ENCODE measurements around the gene AMBP. TPM values are rescaled to one million over a fixed set of nuclear protein-coding genes. Genes with fewer than 3 reads are reported as not detected.

The AMBP gene
- total and polyA plus RNA-seq, 2 donors (not counting 1 experiment from before 2014, with no cell fraction given): not detected

DNA sequence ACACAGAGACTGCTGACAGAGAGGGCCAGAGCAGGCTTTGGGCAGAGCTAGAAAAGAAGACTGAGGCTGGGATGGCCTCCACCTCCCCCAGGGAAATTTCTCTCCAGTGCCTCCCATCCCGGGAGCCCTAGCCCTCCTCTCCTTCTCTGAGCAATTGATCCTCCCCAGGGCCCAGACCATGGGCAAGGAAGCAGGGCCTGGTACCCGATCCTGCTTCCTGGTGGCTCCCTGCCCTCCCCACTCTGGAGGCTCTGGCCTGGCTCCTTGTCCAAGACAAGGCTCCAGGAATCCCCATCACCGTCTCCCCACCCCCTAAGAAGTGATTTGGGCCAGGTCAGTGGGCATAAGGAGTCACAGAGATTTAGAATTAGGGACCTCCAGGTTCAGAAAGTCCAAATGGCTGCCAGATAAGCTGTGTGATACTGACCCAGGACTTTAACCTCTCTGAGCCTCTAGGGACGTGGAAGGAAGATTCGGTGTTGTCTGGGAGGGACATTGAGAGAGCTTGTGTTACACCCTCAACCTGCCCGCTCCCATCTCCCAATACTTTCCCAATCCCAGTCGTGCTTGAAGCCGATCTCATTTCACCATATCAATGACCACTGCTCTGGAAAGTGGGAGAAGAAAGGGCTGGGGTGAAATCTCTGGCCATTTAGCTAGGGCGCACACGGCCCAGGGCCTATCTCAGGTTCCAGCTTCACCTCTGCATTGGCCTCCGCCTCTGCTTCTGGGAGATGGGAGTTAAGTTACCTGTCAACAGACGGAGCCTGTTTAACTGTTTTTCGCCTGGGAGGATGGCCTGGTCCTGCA lies 46.8 kb upstream of the AMBP start:
- Histone ChIP-seq H3K4me1 (ENCODE audit: control insufficient read depth in 2 of 2, insufficient read depth in 2 of 2, low read length in 2 of 2) (no peaks in the 10 kb centered on the region), H3K27ac (ENCODE audit: low read length in 2 of 2) (no peak overlapping the region), H3K4me2 (replicated peaks; ENCODE audit: low read depth, low read length, poor library complexity, severe bottlenecking) (no peak overlapping the region), H3K4me3 (ENCODE audit: control extremely low read depth in 1 of 5, extremely low read depth in 1 of 5, insufficient read depth in 1 of 5, low read depth in 2 of 5, low read length in 4 of 5) (no peak overlapping the region), H3K79me2 (ENCODE audit: control insufficient read depth, insufficient read depth, low read length) (no peaks in the 10 kb centered on the region), H3K36me3 (replicated peaks in 1 of 2; ENCODE audit: control extremely low read depth in 1 of 2, control insufficient read depth in 1 of 2, extremely low read depth in 1 of 2, insufficient read depth in 2 of 2, low read length in 1 of 2) (no peaks in the 10 kb centered on the region), H3K9ac (ENCODE audit: low read length) (no peak overlapping the region), H3K27me3 (replicated peaks in 1 of 4; ENCODE audit: control extremely low read depth in 1 of 4, control insufficient read depth in 3 of 4, insufficient read depth in 4 of 4, low read length in 3 of 4) (peaks cover 0 to 4% (median 0%) of the 10 kb centered on the region in 4 experiments), H2AFZ (ENCODE audit: insufficient read depth, low read depth, low read length, poor library complexity, severe bottlenecking) (no peak overlapping the region), H3K9me3 (ENCODE audit: control extremely low read depth in 1 of 3, control insufficient read depth in 2 of 3, insufficient read depth in 1 of 3, low read length in 2 of 3) (peaks cover 1 to 13% (median 7%) of the 10 kb centered on the region in 3 donors), H4K20me1 (ENCODE audit: control insufficient read depth, insufficient read depth, low read length, poor library complexity, severe bottlenecking) (no peaks in the 10 kb centered on the region)
- no peak for TF ChIP-seq EZH2 (IDR thresholded peaks at IDR 0.05; ENCODE audit: borderline replicate concordance, insufficient read depth, low read depth, low read length, poor library complexity, severe bottlenecking)
- TF ChIP-seq, protein P1, sequence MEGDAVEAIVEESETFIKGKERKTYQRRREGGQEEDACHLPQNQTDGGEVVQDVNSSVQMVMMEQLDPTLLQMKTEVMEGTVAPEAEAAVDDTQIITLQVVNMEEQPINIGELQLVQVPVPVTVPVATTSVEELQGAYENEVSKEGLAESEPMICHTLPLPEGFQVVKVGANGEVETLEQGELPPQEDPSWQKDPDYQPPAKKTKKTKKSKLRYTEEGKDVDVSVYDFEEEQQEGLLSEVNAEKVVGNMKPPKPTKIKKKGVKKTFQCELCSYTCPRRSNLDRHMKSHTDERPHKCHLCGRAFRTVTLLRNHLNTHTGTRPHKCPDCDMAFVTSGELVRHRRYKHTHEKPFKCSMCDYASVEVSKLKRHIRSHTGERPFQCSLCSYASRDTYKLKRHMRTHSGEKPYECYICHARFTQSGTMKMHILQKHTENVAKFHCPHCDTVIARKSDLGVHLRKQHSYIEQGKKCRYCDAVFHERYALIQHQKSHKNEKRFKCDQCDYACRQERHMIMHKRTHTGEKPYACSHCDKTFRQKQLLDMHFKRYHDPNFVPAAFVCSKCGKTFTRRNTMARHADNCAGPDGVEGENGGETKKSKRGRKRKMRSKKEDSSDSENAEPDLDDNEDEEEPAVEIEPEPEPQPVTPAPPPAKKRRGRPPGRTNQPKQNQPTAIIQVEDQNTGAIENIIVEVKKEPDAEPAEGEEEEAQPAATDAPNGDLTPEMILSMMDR (IDR thresholded peaks at IDR 0.05): no peak
- no peaks in the 10 kb centered on the region for H3K4me1 Mint-ChIP-seq
- H3K27ac Mint-ChIP-seq: no peak overlapping the region
- intact Hi-C loops (cut with micrococcal nuclease): no loop called here
- H3K9me3 Mint-ChIP-seq (ENCODE audit: insufficient read depth): peaks cover 8% of the 10 kb centered on the region
- 87% methylated on average over 7 of the region's 13 CpGs for WGBS (ENCODE audit: insufficient coverage)
- ChIA-PET CTCF (no interaction called here), POLR2A (no interaction called here)
- ATAC-seq (ENCODE audit: low read depth) (no peak), DNase-seq (no peak)
- H3K4me3 Mint-ChIP-seq: no peak overlapping the region
- peaks cover 20% of the 10 kb centered on the region for H3K27me3 Mint-ChIP-seq

DNA sequence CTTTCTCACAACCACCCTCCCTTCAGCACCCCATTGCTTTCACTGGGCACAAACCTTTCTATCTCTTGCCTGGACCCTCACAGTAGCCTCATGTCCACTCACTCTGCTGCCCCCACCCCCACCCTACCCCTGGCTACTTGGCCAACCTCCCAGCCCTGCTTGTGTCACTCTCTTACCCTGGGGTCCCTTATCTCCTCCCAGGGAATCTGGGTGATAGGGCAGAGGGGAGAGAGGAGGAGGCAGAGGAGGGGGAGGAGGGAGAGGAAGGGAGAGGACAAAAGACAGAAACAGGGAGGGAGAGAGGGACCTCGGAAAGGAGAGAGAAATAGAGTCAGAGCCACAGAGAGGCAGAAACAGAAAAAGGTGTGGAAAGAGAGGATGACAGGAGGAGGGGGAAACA lies 46.0 kb upstream of the AMBP start:
- TF ChIP-seq EZH2 (IDR thresholded peaks at IDR 0.05; ENCODE audit: borderline replicate concordance, insufficient read depth, low read depth, low read length, poor library complexity, severe bottlenecking): no peak
- TF ChIP-seq, protein P1 (IDR thresholded peaks at IDR 0.05): no peak
- H3K9ac ChIP-seq (ENCODE audit: low read length): no peak overlapping the region
- ATAC-seq (ENCODE audit: low read depth) (no peak), DNase-seq (no peak)
- peaks cover 1 to 13% (median 7%) of the 10 kb centered on the region in 3 donors for H3K9me3 ChIP-seq (ENCODE audit: control extremely low read depth in 1 of 3, control insufficient read depth in 2 of 3, insufficient read depth in 1 of 3, low read length in 2 of 3)
- no peak overlapping the region for H3K4me2 ChIP-seq (replicated peaks; ENCODE audit: low read depth, low read length, poor library complexity, severe bottlenecking)
- Mint-ChIP-seq H3K4me3 (no peak overlapping the region), H3K4me1 (no peaks in the 10 kb centered on the region), H3K27me3 (peaks cover 17% of the 10 kb centered on the region), H3K9me3 (ENCODE audit: insufficient read depth) (peaks cover 8% of the 10 kb centered on the region), H3K27ac (no peak overlapping the region)
- ChIA-PET POLR2A (no interaction called here), CTCF (no interaction called here)
- H3K4me1 ChIP-seq (ENCODE audit: control insufficient read depth in 2 of 2, insufficient read depth in 2 of 2, low read length in 2 of 2): no peaks in the 10 kb centered on the region
- H3K27me3 ChIP-seq (replicated peaks in 1 of 4; ENCODE audit: control extremely low read depth in 1 of 4, control insufficient read depth in 3 of 4, insufficient read depth in 4 of 4, low read length in 3 of 4): peaks cover 0 to 1% (median 0%) of the 10 kb centered on the region in 4 experiments
- H3K36me3 ChIP-seq (replicated peaks in 1 of 2; ENCODE audit: control extremely low read depth in 1 of 2, control insufficient read depth in 1 of 2, extremely low read depth in 1 of 2, insufficient read depth in 2 of 2, low read length in 1 of 2): no peaks in the 10 kb centered on the region
- H2AFZ ChIP-seq (ENCODE audit: insufficient read depth, low read depth, low read length, poor library complexity, severe bottlenecking): no peak overlapping the region
- no peaks in the 10 kb centered on the region for H4K20me1 ChIP-seq (ENCODE audit: control insufficient read depth, insufficient read depth, low read length, poor library complexity, severe bottlenecking)
- WGBS (ENCODE audit: insufficient coverage): 92% methylated on average over 1 of the region's 1 CpG
- no peak overlapping the region for H3K4me3 ChIP-seq (ENCODE audit: control extremely low read depth in 1 of 5, extremely low read depth in 1 of 5, insufficient read depth in 1 of 5, low read depth in 2 of 5, low read length in 4 of 5)
- no peaks in the 10 kb centered on the region for H3K79me2 ChIP-seq (ENCODE audit: control insufficient read depth, insufficient read depth, low read length)
- intact Hi-C loops (cut with micrococcal nuclease): no loop called here
- H3K27ac ChIP-seq (ENCODE audit: low read length in 2 of 2): no peak overlapping the region
